Astrocyte of the spinal cord (primary cell): ENCODE measurements around the gene ROR2.

ENCODE experiments used
- DNase-seq: peaks from one replicate; pipeline ENCODE4 v3.0.0; 2011; ENCODE audit warnings: low read depth, low spot score
- H3K4me3 ChIP-seq: 2 replicates; pipeline ENCODE4 v1.5.1; 2011; ENCODE audit warnings: low read depth, mild to moderate bottlenecking, low read length, moderate library complexity
- in situ Hi-C: cut with HindIII; loops from 2 replicates; pipeline ENCODE4 v1.10.0; 2017; ENCODE audit warnings: low sequenced_read_pairs
- TF ChIP-seq, protein P1 (sequence below): IDR thresholded peaks from 2 replicates; pipeline ENCODE4 v1.5.1; 2012; ENCODE audit warnings: low read depth, mild to moderate bottlenecking, low read length, inconsistent platforms

Gene ROR2

DNA sequence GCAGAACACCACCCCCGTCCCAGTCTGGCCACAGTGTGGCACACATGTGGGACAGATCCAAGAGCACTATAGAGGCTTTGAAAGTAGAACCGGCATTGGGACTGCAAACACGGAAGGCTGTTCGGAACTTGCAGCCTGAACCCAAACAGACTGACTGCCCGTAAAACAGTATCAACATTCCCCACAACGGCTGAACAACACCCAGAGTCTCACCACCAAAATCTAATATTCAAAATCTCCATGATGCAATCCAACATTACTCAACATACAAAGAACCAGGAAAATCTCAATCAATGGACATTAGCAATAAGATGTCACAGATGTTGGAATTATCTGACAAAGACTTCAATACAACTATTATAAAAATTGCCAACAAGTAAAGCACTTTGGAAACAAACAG is 82.3 kb downstream of the ROR2 start:
- no peak for DNase-seq
- TF ChIP-seq, protein P1, sequence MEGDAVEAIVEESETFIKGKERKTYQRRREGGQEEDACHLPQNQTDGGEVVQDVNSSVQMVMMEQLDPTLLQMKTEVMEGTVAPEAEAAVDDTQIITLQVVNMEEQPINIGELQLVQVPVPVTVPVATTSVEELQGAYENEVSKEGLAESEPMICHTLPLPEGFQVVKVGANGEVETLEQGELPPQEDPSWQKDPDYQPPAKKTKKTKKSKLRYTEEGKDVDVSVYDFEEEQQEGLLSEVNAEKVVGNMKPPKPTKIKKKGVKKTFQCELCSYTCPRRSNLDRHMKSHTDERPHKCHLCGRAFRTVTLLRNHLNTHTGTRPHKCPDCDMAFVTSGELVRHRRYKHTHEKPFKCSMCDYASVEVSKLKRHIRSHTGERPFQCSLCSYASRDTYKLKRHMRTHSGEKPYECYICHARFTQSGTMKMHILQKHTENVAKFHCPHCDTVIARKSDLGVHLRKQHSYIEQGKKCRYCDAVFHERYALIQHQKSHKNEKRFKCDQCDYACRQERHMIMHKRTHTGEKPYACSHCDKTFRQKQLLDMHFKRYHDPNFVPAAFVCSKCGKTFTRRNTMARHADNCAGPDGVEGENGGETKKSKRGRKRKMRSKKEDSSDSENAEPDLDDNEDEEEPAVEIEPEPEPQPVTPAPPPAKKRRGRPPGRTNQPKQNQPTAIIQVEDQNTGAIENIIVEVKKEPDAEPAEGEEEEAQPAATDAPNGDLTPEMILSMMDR: no peak
- in situ Hi-C loops: no loop called here
- H3K4me3 ChIP-seq: no peak overlapping the region

DNA sequence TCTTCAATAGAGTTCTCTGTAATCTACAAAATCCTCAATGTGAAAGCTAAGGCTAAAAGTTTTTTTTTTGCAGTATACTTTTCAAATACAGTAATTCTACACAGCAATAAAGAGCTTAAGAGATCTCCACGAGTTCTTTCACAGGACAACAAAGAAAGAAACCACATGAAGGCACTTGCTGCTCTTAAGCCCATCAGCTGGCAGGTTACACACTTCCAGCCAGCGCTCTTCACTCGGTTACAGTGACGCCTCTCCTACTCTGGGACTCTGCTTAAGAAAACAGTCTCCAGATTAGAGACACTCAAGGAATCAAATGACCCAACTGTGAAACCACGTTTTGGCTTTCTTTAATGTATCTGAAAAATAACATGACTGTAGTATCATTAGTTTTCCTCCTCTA is 85.0 kb downstream of the ROR2 start:
- TF ChIP-seq, protein P1: no peak
- H3K4me3 ChIP-seq: no peak overlapping the region
- in situ Hi-C loops: no loop called here
- DNase-seq: no peak

DNA sequence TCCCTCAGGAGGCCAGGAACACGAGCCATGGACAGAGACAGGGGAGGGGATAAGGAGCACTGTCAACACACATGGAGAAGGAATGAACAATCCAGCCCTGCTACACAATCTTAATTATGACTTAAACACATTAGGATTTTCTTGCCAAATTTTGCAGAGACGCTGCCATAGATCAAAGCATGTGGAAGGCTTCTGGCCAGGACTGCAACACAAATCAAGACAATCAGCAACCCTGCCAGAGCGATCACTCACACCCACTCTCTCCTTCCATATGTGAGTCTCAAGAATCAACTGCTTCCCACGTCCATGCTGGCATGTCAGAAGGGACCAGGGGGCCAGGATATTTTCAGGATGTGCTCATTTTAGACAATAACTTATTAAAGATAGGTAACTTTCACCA is 85.6 kb downstream of the ROR2 start:
- TF ChIP-seq, protein P1: no peak
- DNase-seq: no peak
- in situ Hi-C loops: no loop called here
- no peak overlapping the region for H3K4me3 ChIP-seq

DNA sequence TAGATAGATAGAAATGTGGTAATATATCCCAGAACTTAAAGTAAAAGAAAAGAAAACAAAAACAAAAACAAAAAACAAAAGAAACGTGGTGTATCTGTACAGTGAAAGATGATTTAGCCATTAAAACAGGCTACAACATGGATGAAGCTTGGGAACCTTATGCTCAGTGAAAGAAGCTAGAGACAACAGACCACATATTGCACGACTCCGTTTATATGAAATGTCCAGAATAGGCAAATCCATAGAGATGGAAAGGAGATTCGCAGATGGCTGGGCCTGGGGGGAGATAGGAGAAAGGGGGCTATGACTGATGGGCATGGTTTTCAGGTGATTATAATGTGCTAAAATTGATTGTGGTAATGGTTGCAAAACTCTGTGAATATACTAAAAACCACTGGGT is 86.6 kb downstream of the ROR2 start:
- no peak overlapping the region for H3K4me3 ChIP-seq
- no peak for DNase-seq
- TF ChIP-seq, protein P1: no peak
- in situ Hi-C loops: no loop called here

- no peak for DNase-seq
- in situ Hi-C loops: no loop called here
- TF ChIP-seq, protein P1: no peak
- no peak overlapping the region for H3K4me3 ChIP-seq
These were observed 91.6 kb downstream of the ROR2 start for GRCh38 chr9:91858213-91859030.

- TF ChIP-seq, protein P1: no peak
- DNase-seq: peak; percentile 72
- no peak overlapping the region for H3K4me3 ChIP-seq
- in situ Hi-C loops: no loop called here
These were observed 92.5 kb downstream of the ROR2 start for GRCh38 chr9:91857291-91858212.
